Ishikawa (cell line): ENCODE data around the gene PPP1R16B.

Experiments
- CEBPB ChIP-seq: IDR thresholded peaks from 2 replicates; pipeline ENCODE4 v1.6.1; 2012
- CREB1 ChIP-seq: IDR thresholded peaks from 2 replicates; pipeline ENCODE4 v1.6.1; 2012; ENCODE audit warnings: low read depth
- EGR1 ChIP-seq: IDR thresholded peaks from 2 replicates; pipeline ENCODE4 v1.6.1; 2012
- EP300 ChIP-seq: IDR thresholded peaks from 2 replicates; pipeline ENCODE4 v1.6.1; 2012; ENCODE audit warnings: borderline replicate concordance
- FOXM1 ChIP-seq: IDR thresholded peaks from 2 replicates; pipeline ENCODE4 v1.6.1; 2012; ENCODE audit warnings: low read depth, borderline replicate concordance
- MAX ChIP-seq: IDR thresholded peaks from 2 replicates; pipeline ENCODE4 v1.6.1; 2012
- NFIC ChIP-seq: IDR thresholded peaks from 2 replicates; pipeline ENCODE4 v1.6.1; 2012
- RAD21 ChIP-seq: IDR thresholded peaks from 2 replicates; pipeline ENCODE4 v1.6.1; 2012; ENCODE audit warnings: low read depth
- REST ChIP-seq: IDR thresholded peaks from 2 replicates; pipeline ENCODE4 v1.6.1; 2012; ENCODE audit warnings: low read depth, mild to moderate bottlenecking
- TAF1 ChIP-seq: IDR thresholded peaks from 2 replicates; pipeline ENCODE4 v1.6.1; 2012; ENCODE audit warnings: low read depth, mild to moderate bottlenecking
- TCF12 ChIP-seq: IDR thresholded peaks from 2 replicates; pipeline ENCODE4 v1.6.1; 2012; ENCODE audit warnings: low read depth
- TEAD4 ChIP-seq: IDR thresholded peaks from 2 replicates; pipeline ENCODE4 v1.6.1; 2012
- USF1 ChIP-seq: IDR thresholded peaks from 2 replicates; pipeline ENCODE4 v1.6.1; 2012
- YY1 ChIP-seq: IDR thresholded peaks from 2 replicates; pipeline ENCODE4 v1.6.1; 2012; ENCODE audit warnings: low read depth
- ZBTB7A ChIP-seq: IDR thresholded peaks from 2 replicates; pipeline ENCODE4 v1.6.1; 2012; ENCODE audit warnings: low read depth

The PPP1R16B gene

GRCh38 chr20:38969708-38970107, 164.2 kb downstream of the PPP1R16B start:
- TF ChIP-seq EP300: no peak
- TF ChIP-seq USF1: no peak
- TF ChIP-seq ZBTB7A: no peak
- TF ChIP-seq NFIC: no peak
- no peak for TF ChIP-seq RAD21
- no peak for TF ChIP-seq EGR1
- no peak for TF ChIP-seq REST
- no peak for TF ChIP-seq CREB1
- TF ChIP-seq MAX: no peak
- no peak for TF ChIP-seq TCF12
- TF ChIP-seq TEAD4: no peak
- no peak for TF ChIP-seq FOXM1

- no peak for TF ChIP-seq CEBPB
- TF ChIP-seq TAF1: no peak
- no peak for TF ChIP-seq TCF12
- no peak for TF ChIP-seq EGR1
- TF ChIP-seq YY1: no peak
- TF ChIP-seq ZBTB7A: no peak
- no peak for TF ChIP-seq NFIC
- TF ChIP-seq EP300: no peak
These were observed 164.8 kb downstream of the PPP1R16B start for GRCh38 chr20:38970302-38970701.
